Esophagus squamous epithelium (tissue), 4 donors: Measurements from ENCODE around the gene RTN4R.

Experiments
- CTCF ChIP-seq, 6 experiments: fragments of 450-650 bp in 4 of 6; fragments of 200-600 bp in 2 of 6; sonication (generic) in 2 of 6; IDR thresholded peaks; one replicate each; pipeline ENCODE4 v1.5.1; 2016 to 2019; ENCODE audit warnings: antibody characterized with exemption in 6 of 6, mild to moderate bottlenecking in 4 of 6, moderate library complexity in 4 of 6
- POLR2A ChIP-seq, 4 donors: fragments of 450-650 bp; IDR thresholded peaks; one replicate each; pipeline ENCODE4 v1.6.1; 2017; ENCODE audit warnings: antibody characterized with exemption in 4 of 4, mild to moderate bottlenecking in 4 of 4, moderate library complexity in 3 of 4

DNA sequence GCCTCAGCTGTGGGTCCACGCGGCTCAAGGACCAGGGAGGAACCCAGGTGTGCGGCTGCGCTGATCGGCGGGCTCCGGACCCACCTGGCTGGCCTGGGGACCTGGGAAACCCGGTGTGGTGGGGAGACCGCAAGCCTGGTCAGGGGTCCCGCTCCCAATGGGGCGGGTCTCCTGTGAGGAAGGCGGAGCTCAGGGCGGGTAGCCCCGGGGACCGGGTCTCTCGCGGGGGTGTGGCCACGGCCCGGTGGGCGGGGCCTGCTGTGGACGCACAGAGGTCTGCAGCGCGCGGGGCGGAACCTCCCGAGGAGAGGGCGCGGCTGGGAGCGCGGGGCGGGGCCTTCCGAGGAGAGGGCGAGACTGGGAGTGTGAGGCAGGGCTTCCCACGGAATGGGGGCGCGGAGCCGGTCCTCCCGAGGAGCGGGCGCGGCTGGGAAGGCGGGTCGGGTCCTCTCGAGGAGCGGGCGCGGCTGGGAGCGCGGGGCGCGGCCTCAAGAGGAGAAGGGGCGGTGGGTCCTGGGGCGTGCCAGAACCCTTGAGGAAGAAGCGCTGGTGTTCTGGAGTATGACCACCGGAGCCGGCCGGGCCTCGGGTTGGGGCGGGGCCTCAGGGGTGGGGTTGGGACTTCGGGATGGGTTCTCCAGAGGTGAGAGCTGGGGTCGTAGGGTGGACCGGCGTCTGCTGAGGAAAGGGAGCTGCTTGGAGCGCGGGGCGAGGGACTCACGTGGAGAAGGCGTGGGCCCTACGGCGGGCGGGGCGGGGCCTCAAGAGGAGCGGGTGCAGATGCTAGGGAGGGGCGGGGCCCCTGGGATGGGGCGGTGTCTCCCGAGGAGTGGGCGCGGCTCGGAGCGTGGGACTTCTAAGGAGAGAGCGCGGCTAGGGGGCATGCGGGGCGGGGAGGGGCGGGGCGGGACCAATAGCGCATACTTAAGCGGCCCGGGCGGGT, 31.0 kb upstream of the RTN4R start:
- TF ChIP-seq POLR2A (IDR thresholded peaks at IDR 0.05) (peak in 1 of 4 donors; percentile 17), CTCF (IDR thresholded peaks at IDR 0.05) (no peak)
